MM.1S (cell line): ENCODE results near the gene RBBP8.

Experiments
- EZH2 ChIP-seq: fragments of 300-600 bp; sonication (generic); optimal IDR thresholded peaks from 2 replicates; pipeline ENCODE3; 2017; ENCODE audit warnings: low read depth, mild to moderate bottlenecking, antibody characterized with exemption, low read length, mixed read lengths
- TF ChIP-seq, protein P1 (sequence below): fragments of 300-600 bp; sonication (generic); IDR thresholded peaks from 2 replicates; pipeline ENCODE4 v1.5.1; 2016; ENCODE audit warnings: antibody characterized with exemption, low read length, mixed read lengths

DNA sequence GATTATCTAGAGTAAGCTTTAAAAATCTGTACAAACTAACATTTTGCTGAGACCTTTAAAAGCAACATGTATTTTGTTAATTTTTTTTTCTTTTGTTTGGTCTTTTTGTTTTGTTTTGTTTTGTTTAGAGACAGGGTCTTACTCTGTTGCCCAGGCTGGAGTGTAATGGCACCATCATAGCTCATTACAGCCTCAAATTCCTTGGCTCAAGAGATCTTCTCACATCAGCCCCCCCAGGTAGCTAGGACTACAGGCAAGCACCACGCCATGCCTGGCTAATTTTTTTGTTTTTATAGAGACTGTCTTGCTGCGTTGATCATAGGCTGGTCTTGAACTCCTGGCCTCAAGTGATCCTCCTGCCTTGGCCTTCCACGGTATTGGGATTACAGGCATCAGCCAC, 23.1 kb downstream of the RBBP8 start:
- TF ChIP-seq, protein P1, sequence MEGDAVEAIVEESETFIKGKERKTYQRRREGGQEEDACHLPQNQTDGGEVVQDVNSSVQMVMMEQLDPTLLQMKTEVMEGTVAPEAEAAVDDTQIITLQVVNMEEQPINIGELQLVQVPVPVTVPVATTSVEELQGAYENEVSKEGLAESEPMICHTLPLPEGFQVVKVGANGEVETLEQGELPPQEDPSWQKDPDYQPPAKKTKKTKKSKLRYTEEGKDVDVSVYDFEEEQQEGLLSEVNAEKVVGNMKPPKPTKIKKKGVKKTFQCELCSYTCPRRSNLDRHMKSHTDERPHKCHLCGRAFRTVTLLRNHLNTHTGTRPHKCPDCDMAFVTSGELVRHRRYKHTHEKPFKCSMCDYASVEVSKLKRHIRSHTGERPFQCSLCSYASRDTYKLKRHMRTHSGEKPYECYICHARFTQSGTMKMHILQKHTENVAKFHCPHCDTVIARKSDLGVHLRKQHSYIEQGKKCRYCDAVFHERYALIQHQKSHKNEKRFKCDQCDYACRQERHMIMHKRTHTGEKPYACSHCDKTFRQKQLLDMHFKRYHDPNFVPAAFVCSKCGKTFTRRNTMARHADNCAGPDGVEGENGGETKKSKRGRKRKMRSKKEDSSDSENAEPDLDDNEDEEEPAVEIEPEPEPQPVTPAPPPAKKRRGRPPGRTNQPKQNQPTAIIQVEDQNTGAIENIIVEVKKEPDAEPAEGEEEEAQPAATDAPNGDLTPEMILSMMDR: no peak
- no peak for TF ChIP-seq EZH2
